ENCODE measurements around the gene CCDC146. TPM values are rescaled to one million over a fixed set of nuclear protein-coding genes. Genes with fewer than 3 reads are reported as not detected.
A peak's percentile ranks its signal among the peaks of the same experiment; 100 is the strongest.
"Not testable (repeated sequence)": the region's sequence is repeated elsewhere in the genome, so short reads cannot be mapped to it uniquely, and the experiment has no call there.

The CCDC146 gene
- total RNA-seq, 1 donor from 2014 or later, result 16.9 TPM

- no peak for DNase-seq
Observed at GRCh38 chr7:77244222-77244934, 122.0 kb downstream of the CCDC146 start.

- no peak for DNase-seq
Observed at GRCh38 chr7:77245015-77245755, 122.8 kb downstream of the CCDC146 start.

- DNase-seq, result no peak
Observed at GRCh38 chr7:77246026-77246640, 123.7 kb downstream of the CCDC146 start.

- peak; percentile 61 for DNase-seq
Observed at GRCh38 chr7:77247206-77247850, 124.9 kb downstream of the CCDC146 start.

GRCh38 chr7:77248154-77248553, 125.7 kb downstream of the CCDC146 start:
- DNase-seq, result no peak

GRCh38 chr7:77252506-77252905, 130.1 kb downstream of the CCDC146 start:
- DNase-seq, result no peak

GRCh38 chr7:77253151-77253550, 130.7 kb downstream of the CCDC146 start:
- no peak for DNase-seq

- no peak for DNase-seq
Observed at GRCh38 chr7:77254429-77254828, 132.0 kb downstream of the CCDC146 start.

GRCh38 chr7:77254915-77255314, 132.5 kb downstream of the CCDC146 start:
- no peak for DNase-seq

GRCh38 chr7:77258014-77258413, 135.6 kb downstream of the CCDC146 start:
- DNase-seq, result no peak

- DNase-seq, result no peak
Observed at GRCh38 chr7:77258593-77258992, 136.2 kb downstream of the CCDC146 start.

GRCh38 chr7:77262316-77262715, 139.9 kb downstream of the CCDC146 start:
- DNase-seq, result no peak

GRCh38 chr7:77265666-77266065, 143.3 kb downstream of the CCDC146 start:
- no peak for DNase-seq

- no peak for DNase-seq
Observed at GRCh38 chr7:77266291-77266794, 143.9 kb downstream of the CCDC146 start.

GRCh38 chr7:77269360-77270093, 147.1 kb downstream of the CCDC146 start:
- no peak for DNase-seq

- DNase-seq, result no peak
Observed at GRCh38 chr7:77270094-77270480, 147.7 kb downstream of the CCDC146 start.

GRCh38 chr7:77271766-77272165, 149.4 kb downstream of the CCDC146 start:
- no peak for DNase-seq

GRCh38 chr7:77275663-77276062, 153.2 kb downstream of the CCDC146 start:
- not testable (repeated sequence) for DNase-seq

- no peak for DNase-seq
Observed at GRCh38 chr7:77276120-77276519, 153.7 kb downstream of the CCDC146 start.

GRCh38 chr7:77281780-77282478, 159.5 kb downstream of the CCDC146 start:
- DNase-seq, result peak; percentile 56

- no peak for DNase-seq
Observed at GRCh38 chr7:77282897-77283296, 160.5 kb downstream of the CCDC146 start.
